ENCODE results near the gene FAM107A. TPM values are rescaled to one million over a fixed set of nuclear protein-coding genes. Genes with fewer than 3 reads are reported as not detected.

Gene FAM107A
- total RNA-seq, 6 experiments from 2014 or later = 0.11 to 0.22 (median 0.12) TPM; not detected in 2

DNA sequence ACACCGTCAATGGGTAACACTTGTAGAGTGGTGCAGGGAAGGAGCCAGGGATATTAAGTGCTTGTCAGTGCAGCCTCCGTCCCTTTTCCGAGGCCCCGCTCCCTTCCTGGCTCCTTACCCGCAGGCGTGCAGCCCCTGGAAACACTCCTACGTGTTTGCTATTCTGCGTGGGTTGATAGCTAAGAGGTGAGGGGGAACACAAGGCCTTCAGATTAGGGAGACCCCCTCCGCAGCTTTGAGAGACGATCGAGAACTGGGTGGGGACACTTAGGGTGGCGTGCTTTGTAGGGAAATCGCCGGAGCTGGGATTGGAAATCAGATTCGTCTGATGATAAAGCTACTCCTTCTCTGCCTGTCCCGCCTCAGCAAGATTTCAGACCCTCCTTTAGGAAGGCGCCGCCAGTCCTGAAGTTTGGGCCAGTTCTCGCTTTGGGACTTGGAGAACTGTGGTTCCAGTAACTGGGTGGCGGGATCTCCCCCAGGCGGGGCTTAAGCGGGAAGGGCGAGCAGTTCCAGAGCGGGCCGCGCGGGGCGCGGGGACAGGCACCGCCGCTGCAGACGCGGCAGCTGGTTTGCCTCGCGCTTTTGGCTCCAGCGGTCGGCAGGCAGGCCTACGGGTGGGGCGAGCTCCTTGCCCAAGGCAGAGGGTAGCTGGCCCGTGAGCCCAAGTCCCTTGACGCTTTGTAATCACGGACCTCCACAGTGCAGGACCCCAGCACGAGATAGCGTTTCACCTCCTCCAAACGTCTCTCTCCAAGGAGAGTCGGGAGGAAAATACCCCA lies 8.0 kb upstream of the FAM107A start:
- peaks cover 31% of the 10 kb centered on the region for H3K27me3 Mint-ChIP-seq (ENCODE audit: insufficient read depth)
- H3K9me3 Mint-ChIP-seq = peaks cover 5% of the 10 kb centered on the region; the same call in 1 of the 2 replicates

DNA sequence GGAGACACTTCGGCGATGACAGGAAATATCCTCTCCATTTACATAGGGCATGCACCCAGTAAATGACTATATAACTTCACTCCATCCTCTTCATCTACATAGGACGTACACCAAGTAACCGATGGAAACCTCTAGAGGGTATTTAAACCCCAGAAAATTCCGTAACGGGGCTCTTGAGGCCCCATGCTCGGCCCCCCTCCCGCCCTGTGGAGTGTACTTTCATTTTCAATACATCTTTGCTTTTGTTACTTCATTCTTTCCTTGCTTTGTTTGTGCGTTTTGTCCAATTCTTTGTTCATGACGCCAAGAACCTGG lies 7.5 kb upstream of the FAM107A start:
- peak overlapping the region; percentile 94 for H3K4me3 Mint-ChIP-seq
- H3K4me1 Mint-ChIP-seq (ENCODE audit: low read depth) = peaks cover 22% of the 10 kb centered on the region
- peaks cover 28% of the 10 kb centered on the region for H3K27me3 Mint-ChIP-seq (ENCODE audit: insufficient read depth)
- TF ChIP-seq, protein P1, sequence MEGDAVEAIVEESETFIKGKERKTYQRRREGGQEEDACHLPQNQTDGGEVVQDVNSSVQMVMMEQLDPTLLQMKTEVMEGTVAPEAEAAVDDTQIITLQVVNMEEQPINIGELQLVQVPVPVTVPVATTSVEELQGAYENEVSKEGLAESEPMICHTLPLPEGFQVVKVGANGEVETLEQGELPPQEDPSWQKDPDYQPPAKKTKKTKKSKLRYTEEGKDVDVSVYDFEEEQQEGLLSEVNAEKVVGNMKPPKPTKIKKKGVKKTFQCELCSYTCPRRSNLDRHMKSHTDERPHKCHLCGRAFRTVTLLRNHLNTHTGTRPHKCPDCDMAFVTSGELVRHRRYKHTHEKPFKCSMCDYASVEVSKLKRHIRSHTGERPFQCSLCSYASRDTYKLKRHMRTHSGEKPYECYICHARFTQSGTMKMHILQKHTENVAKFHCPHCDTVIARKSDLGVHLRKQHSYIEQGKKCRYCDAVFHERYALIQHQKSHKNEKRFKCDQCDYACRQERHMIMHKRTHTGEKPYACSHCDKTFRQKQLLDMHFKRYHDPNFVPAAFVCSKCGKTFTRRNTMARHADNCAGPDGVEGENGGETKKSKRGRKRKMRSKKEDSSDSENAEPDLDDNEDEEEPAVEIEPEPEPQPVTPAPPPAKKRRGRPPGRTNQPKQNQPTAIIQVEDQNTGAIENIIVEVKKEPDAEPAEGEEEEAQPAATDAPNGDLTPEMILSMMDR (IDR thresholded peaks at IDR 0.05) = no peak
- no peak for DNase-seq
- H3K27ac Mint-ChIP-seq = peak overlapping the region; percentile 24; the same call in 1 of the 2 replicates
- H3K9me3 Mint-ChIP-seq = peaks cover 5% of the 10 kb centered on the region; the same call in 1 of the 2 replicates
- 0 out of 2 replicates have a peak, but pooled peaks cover 6% of the 10 kb centered on the region for H3K36me3 Mint-ChIP-seq (ENCODE audit: low read depth)

More for the DNA sequence above, 8.0 kb upstream of the FAM107A start:
- Mint-ChIP-seq H3K36me3 (ENCODE audit: low read depth) (0 out of 2 replicates have a peak, but pooled peaks cover 6% of the 10 kb centered on the region), H3K4me1 (ENCODE audit: low read depth) (peaks cover 22% of the 10 kb centered on the region), H3K27ac (peak overlapping the region; percentile 24; the same call in 1 of the 2 replicates), H3K4me3 (peak overlapping the region; percentile 94)
- DNase-seq = peak; percentile 55
- TF ChIP-seq, protein P1 (IDR thresholded peaks at IDR 0.05) = peak; percentile 79

GRCh38 chr3:58581328-58582091 lies 4.3 kb upstream of the FAM107A start:
- Mint-ChIP-seq H3K27me3 (ENCODE audit: insufficient read depth) (peaks cover 23% of the 10 kb centered on the region), H3K36me3 (ENCODE audit: low read depth) (0 out of 2 replicates have a peak, but pooled peaks cover 6% of the 10 kb centered on the region), H3K9me3 (peaks cover 5% of the 10 kb centered on the region; the same call in 1 of the 2 replicates), H3K27ac (no peak overlapping the region), H3K4me1 (ENCODE audit: low read depth) (peaks cover 32% of the 10 kb centered on the region), H3K4me3 (no peak overlapping the region)
- no peak for DNase-seq
- TF ChIP-seq, protein P1 (IDR thresholded peaks at IDR 0.05) = no peak

DNA sequence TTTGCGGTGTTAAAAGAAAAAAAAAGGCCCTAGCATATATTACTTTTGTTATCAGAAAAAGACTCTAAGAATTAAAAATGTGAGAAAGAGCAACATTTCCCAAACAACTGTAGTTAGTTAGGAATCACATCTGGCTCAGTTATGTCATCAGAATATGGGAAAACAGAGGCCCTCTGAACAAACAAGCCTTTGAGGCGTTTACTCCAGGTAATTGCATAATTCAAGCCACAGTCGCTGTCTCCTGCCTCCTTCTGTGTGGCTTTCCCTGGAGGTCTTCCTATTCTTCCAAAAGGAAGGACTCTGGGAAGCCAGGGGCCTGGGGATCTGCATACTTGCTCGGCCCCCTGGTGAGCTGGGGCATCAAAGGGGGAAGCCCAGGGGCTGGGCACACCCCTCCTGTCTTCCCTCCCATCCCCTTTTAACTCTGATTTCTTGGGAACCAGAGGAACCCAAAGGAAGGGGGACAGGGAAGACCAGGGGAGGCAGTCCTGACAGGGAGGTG lies 3.7 kb upstream of the FAM107A start:
- H3K36me3 Mint-ChIP-seq (ENCODE audit: low read depth) = no peaks in the 10 kb centered on the region
- TF ChIP-seq, protein P1 (IDR thresholded peaks at IDR 0.05) = no peak
- no peak for DNase-seq
- no peaks in the 10 kb centered on the region for H3K9me3 Mint-ChIP-seq
- peaks cover 34% of the 10 kb centered on the region for H3K4me1 Mint-ChIP-seq (ENCODE audit: low read depth)
- H3K27me3 Mint-ChIP-seq (ENCODE audit: insufficient read depth) = peaks cover 17% of the 10 kb centered on the region
- H3K27ac Mint-ChIP-seq = no peak overlapping the region
- no peak overlapping the region for H3K4me3 Mint-ChIP-seq

DNA sequence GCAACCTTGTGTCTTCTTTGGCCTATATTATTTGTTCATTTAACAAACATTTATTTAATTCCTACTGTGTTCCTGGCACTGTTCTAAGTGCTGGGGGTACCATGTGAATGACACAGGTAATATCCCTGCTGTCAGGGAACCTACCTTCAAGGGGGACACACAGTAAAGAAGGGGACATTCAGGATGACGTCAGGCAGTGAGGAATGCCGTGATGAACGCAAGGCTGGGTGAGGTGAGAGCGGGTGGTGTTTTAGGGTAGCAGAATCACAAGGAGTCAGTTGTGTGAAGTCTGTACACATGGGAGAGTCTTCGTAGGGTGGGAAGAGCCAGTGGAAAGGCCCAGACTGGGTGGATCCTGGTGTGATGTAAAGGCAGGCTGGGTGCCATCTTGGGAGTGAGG lies 1.7 kb upstream of the FAM107A start:
- no peak overlapping the region for H3K4me3 Mint-ChIP-seq
- H3K27ac Mint-ChIP-seq = no peak overlapping the region
- no peaks in the 10 kb centered on the region for H3K9me3 Mint-ChIP-seq

More for the DNA sequence above, 1.7 kb upstream of the FAM107A start:
- Mint-ChIP-seq H3K27me3 (ENCODE audit: insufficient read depth) (peaks cover 15% of the 10 kb centered on the region), H3K4me1 (ENCODE audit: low read depth) (peaks cover 19% of the 10 kb centered on the region), H3K36me3 (ENCODE audit: low read depth) (no peaks in the 10 kb centered on the region)
- DNase-seq = no peak
- TF ChIP-seq, protein P1 (IDR thresholded peaks at IDR 0.05) = no peak
